Activated CD4-positive, alpha-beta T cell treated with anti-CD3 and anti-CD28 coated beads, Interleukin-2, amount 50 U/mL, for 16 hours (primary cell): ENCODE results near the gene TRAPPC2L.
"Not testable (repeated sequence)": the region's sequence is repeated elsewhere in the genome, so short reads cannot be mapped to it uniquely, and the experiment has no call there.

Source experiments
- DNase-seq: peaks from one replicate; pipeline ENCODE4 v3.0.0-alpha.2; 2020

The TRAPPC2L gene

GRCh38 chr16:88819126-88819525, 37.8 kb upstream of the TRAPPC2L start:
- no peak for DNase-seq

GRCh38 chr16:88820385-88821025, 36.4 kb upstream of the TRAPPC2L start:
- DNase-seq, result no peak

GRCh38 chr16:88821168-88821850, 35.6 kb upstream of the TRAPPC2L start:
- DNase-seq, result no peak

- no peak for DNase-seq
These were observed 34.5 kb upstream of the TRAPPC2L start for GRCh38 chr16:88822281-88823040.

GRCh38 chr16:88823646-88824045, 33.3 kb upstream of the TRAPPC2L start:
- DNase-seq, result not testable (repeated sequence)

- DNase-seq, result no peak
These were observed 32.5 kb upstream of the TRAPPC2L start for GRCh38 chr16:88824256-88825077.

GRCh38 chr16:88825146-88825545, 31.8 kb upstream of the TRAPPC2L start:
- no peak for DNase-seq

- no peak for DNase-seq
These were observed 30.7 kb upstream of the TRAPPC2L start for GRCh38 chr16:88826070-88826840.

- no peak for DNase-seq
These were observed 29.2 kb upstream of the TRAPPC2L start for GRCh38 chr16:88827727-88828126.

GRCh38 chr16:88828711-88829110, 28.2 kb upstream of the TRAPPC2L start:
- DNase-seq, result no peak

- no peak for DNase-seq
These were observed 26.7 kb upstream of the TRAPPC2L start for GRCh38 chr16:88830258-88830657.

- no peak for DNase-seq
These were observed 26.1 kb upstream of the TRAPPC2L start for GRCh38 chr16:88830783-88831182.

GRCh38 chr16:88831838-88832237, 25.1 kb upstream of the TRAPPC2L start:
- DNase-seq, result no peak

- DNase-seq, result no peak
These were observed 23.8 kb upstream of the TRAPPC2L start for GRCh38 chr16:88833086-88833485.

GRCh38 chr16:88834670-88835069, 22.3 kb upstream of the TRAPPC2L start:
- no peak for DNase-seq

GRCh38 chr16:88835383-88835782, 21.5 kb upstream of the TRAPPC2L start:
- no peak for DNase-seq

- DNase-seq, result no peak
These were observed 21.1 kb upstream of the TRAPPC2L start for GRCh38 chr16:88835818-88836217.

GRCh38 chr16:88836791-88837190, 20.1 kb upstream of the TRAPPC2L start:
- DNase-seq, result no peak

GRCh38 chr16:88837806-88838205, 19.1 kb upstream of the TRAPPC2L start:
- DNase-seq, result no peak

- no peak for DNase-seq
These were observed 18.4 kb upstream of the TRAPPC2L start for GRCh38 chr16:88838566-88838965.

GRCh38 chr16:88839026-88839529, 17.8 kb upstream of the TRAPPC2L start:
- no peak for DNase-seq
